Fibroblast of gingiva (primary cell): Measurements from ENCODE around the gene ALX4.

Source experiments
- DNase-seq: peaks from one replicate; pipeline ENCODE4 v3.0.0-alpha.2; 2011; ENCODE audit warnings: low read depth

The ALX4 gene

DNA sequence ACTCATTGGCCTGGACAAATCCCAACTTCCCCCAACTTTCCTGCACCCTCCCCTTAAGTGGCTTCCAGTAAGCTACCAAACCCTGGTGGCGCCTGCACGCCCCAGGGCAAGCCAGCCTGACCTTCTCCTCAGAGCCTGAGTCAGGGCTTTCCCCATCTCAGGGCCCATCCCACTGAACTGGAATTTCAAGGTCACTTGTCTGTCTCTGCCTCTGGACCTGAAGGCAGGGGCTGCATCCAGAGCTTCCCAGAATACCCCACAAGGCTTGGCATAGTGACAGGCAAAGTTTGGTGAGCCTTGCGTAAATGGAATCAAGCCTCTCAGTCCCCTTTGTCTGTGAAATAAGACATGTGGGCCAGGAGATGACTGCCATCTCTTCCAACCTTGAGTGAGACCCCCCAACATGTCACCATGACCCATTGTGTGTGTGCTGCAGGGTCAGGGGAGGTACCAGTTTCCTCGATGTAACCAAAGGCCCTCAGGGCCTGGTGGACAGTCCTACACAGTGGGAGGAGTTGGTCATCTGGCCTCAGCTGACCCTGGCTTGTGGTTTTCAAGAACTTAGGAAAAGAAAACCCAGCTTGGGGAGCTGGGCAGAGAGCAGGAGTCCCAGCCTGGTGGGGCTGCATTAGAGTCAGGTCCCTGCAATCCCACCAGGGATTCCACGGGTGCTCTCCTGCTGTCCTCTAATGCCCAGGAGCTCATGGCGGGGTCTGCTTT lies 8.9 kb downstream of the ALX4 start:
- peak; percentile 78 for DNase-seq

DNA sequence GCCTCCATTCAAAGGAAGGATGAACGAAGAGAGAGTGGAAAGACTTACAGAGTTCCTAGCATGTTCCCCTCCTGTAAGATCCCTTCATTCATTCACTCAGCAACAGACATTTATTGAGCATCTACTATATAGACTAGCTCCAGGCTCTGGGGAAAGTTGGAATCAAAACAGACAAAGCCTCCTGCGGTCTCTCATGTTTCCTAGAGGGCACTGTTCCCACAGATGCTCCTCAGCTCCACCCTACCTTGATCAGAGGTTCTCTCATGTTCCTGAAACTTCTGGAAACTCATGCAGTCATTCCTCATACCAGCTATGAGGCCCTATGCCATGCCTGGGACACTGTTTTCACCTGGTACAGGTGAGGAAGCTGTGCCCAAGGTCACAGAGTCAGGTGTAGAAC lies 11.1 kb downstream of the ALX4 start:
- no peak for DNase-seq

DNA sequence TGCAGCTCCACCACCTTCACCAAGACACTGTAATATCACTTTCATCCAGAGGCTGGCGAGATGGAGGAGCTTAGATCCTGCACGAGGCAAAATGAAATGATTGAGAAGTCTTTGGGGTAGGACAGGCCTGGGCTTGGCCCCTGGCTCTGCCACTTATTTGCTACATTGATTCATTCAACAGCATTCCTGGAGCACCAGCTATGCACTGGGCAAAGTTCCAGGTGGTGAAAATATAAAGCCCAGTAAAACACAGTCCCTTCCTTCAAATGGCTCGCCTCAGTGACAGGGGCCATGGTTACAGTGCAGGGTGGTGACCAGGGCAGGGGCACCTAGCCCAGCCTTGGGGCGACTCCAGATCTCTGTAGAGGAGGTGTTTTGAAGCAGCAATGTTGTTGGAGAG lies 19.7 kb downstream of the ALX4 start:
- no peak for DNase-seq

DNA sequence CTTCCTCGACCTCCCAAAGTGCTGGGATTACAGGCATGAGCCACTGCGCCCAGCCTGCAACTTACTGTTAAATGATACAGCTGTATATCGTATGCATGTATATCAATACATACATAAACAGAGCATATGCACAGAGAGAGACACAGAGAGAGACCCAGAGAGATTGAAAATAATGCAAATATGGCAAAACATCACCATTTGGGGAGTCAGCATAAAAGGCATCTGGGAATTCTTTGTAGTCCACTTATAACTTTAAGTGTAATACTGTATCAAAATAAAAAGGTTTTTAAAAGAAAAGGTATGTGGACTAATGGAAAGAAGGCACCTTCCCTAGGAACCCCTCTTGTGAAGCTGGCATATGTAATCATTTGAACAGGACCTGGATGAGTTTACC lies 21.8 kb downstream of the ALX4 start:
- DNase-seq: no peak

DNA sequence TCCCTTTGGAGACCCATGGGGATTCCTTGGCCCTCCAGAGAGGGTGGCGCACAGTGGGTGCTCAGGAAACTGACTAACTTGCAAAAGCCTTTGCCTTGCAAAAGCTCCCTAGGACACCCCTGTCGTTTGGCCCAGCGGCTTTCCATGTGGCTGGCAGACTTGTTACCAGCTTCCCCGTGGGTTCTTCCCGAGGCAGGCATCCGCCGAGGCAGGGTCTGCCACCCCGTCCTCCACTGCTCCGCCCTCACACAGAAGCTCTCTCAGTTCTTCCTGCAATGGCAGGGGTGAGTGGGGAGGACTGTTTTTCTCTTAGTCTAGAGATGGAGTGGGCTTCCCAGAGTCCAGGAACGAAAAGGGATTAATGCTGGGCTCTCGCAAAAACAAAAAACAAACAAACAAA lies 23.0 kb downstream of the ALX4 start:
- no peak for DNase-seq

DNA sequence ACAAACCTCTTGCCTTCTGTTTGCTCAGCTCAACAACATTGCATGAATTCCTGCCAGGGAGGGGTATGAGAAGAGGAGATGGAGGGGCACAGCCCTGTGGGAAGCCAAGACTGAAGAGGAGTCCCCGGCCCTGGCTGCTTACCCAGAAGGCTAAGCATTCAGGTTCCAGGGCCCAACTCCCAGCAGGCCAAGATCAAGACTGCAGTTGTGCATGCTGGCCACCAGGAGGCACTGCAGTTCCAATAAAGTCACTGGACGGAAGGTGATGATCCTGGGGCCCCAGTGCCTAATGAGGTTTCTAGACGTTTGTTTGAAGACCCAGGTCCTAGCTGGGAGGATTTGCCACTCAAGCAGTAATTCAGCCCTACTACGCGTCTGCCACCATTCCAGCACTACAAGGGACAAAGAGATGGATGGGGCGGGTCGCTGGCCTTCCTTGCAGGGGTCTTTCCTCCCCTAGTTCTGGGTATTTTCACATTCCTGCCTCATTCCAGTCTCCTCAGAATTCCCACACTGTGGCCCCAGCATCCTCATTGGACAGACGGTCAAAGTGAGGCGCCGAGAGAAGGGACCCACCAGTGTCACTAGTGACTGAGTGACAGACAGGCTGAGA lies 23.6 kb downstream of the ALX4 start:
- DNase-seq: peak; percentile 22

DNA sequence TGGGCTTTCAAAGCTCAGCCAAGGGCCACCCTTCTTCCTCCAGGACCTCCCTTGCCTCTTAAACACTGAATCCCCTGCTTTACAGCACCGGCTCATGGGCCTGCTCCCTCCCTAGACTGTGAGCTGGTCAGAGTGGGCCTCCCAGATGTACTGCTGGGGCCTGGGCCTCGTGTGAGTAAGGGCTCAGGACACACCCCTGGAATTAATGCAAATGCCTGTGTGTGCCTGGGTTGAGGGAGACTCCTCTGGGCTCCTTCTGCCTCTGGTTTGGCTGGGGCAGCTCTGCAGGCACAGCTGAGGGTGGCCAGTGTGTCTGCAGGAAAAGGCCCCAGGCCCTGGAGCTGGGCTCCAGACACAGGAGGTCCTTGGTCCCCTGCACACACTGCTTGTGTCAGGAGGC lies 24.2 kb downstream of the ALX4 start:
- no peak for DNase-seq

DNA sequence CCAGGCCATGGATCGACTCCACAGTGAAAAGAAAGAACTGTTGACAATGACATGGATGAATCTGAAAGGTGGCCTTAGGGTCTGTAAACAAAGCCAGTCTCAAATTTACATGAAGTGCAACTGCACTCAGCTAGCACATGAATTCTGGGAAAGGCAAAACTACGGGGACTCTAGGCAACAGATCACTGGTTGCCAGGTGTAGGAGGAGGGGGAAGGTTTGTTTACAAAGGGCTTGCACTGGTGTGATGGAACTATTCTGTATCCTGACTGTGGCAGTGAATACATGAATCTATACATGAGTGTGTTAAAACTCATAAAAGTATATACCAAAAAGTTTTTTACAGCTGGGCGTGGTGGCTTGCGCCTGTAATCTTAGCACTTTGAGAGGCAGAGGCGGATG lies 27.3 kb downstream of the ALX4 start:
- DNase-seq: no peak

DNA sequence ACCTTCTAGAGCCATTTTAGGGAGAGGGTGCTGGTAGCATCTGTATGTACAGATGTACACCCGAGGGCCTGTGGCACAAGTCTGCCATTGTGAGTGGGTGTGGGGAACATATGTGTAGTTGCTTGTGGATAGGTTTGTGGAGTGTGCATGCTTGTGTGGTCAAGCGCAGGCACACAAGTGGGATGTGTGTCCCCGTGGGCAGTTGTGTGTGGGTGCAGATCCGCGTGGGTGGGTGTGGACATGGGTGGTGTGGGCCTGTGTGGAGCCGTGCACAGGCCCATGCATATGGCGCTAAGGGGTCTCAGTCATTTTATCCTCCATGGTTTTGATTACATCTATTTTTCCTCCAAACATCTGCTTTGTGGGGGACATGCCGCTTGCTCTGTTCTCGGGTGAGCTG lies 28.8 kb downstream of the ALX4 start:
- no peak for DNase-seq

DNA sequence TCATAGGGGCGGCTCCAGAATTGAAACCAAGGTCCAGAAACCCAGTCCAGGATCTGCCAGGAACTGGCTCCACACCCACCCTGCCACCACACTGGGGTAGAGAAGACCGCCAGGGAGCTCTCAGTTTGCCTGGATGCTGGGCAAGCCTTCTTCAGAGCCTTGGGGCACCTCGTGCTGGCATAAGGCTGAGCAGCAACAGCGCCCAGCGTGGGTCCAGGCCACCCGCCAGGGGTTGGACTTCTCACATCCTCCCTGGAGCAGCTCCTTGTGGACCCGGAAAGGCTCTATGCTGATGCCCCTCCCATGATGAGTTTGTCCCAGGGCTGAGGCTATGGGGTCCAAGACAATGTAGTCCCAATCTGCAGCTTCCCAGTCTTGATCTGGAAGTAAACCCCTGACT lies 29.7 kb downstream of the ALX4 start:
- no peak for DNase-seq

DNA sequence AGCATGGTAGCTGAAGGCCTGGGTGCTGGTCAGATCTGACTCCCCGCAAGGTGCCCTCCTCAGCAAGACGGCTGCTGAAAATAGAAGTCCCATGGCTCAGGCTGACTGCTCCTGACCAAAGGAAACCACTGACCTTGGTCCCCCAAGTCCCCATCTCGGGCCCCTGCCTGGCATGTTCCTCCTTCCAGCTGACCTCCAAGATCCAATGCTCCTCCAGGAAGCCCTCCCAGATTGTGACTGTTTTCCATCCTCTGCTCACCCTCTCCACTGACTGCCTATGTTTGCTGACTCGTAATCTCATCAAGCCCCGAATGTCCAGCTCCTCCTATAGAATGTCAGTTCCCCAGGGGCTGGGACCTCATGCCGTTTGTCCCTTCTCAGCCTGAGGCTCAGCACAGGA lies 30.5 kb downstream of the ALX4 start:
- DNase-seq: no peak

DNA sequence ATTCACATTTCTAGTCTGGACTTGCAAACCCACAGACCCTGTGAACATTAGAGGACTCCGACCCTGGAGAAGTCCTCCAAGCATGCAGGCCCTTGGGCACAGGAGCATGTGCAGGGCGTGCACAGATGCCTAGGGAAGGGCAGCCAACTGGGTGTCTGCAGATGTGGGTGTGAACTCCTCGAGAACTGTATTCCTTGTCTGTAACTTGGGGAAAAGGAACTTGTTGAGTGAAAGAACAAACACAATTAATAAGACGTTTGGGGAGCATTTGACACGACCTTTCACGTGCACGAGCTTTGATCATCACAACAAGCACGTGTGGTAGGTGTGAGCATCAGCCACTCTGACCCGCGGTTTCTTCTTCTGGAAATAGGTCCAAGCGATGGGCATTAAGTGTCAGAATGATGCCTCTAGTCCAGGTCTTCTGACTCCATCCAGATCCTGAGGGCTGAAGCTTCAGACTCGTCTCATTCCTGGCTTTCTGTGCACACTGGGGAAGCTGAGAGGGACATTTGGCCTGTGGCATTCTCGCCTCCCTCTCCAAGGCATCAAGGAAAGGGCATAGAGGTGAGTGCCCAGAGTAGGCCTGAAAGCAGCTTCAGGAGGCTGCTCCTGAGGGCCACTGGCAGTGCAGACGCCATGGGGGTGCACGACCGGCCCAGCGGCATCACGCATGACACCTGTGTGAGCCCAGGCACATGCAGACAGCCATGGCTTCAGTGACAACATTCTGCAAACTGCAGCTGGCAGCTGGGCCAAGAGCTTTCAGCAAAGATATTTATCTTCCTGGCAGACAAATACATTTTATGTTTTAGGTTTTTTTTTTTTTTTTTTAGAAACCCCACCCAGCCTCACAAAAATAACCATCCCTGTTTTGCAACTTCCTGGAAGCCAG lies 32.5 kb downstream of the ALX4 start:
- DNase-seq: no peak

DNA sequence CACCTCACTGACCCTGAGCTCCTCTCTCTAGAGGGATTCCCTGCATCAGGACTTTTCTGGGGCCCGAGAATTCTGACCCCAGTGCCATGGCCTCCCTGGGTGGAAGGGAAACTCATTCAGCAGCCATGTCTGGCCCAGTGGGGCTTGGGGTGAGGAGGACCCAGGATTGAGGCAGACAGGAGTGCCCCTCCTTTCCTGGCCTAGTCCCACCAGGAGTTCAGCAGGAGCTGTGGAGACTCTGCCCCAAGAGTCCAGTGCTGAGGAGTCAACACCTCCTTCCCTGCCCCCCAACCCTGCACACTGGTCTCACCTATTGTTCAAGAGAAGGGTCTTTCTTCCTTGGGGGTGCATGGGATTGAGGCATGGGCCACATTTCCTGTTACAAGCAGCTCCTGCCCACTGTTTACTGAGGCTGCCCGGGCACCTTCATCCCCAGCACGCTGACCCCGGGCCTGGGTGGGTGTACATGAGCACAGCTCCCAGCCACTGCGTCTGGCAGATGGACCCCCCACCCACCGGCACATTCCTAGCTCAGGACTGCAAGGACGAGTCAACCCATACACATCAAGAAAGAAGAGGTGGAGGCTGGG lies 33.9 kb downstream of the ALX4 start:
- no peak for DNase-seq

DNA sequence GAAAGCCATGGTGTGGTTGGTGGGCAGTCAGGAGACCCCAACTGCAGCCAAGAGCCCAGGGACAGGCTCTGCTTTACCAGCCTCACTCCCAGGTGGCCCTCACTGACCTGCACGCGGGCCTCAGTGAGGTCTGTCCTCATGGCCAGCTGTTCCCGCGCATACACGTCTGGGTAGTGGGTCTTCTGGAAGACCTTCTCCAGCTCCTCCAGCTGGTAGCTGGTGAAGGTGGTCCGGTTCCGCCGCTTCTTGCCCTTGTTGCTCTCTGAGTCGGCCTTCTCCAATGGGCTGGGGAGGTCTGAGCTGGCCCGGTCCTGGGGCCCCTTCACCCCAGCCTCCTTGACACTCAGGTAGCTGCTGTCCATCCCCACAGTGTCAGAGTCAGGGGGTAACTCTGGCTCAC lies 34.7 kb downstream of the ALX4 start:
- no peak for DNase-seq

DNA sequence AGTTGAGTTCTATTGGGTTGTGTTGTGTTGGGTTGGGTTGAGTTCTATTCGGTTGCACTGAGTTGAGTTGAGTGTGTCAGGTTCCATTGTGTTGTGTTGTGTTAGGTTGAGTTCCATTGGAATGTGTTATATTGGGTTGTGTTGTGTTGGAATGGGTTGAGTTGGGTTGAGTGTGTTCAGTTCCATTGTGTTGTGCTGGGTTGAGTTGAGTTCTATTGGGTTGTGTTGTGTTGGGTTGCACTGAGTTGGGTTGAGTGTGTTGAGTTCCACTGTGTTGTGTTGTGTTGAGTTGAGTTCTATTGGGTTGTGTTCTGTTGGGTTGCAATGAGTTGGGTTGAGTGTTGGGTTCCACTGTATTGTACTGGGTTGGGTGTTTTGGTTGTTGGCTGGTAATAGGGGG lies 35.5 kb downstream of the ALX4 start:
- DNase-seq: no peak

DNA sequence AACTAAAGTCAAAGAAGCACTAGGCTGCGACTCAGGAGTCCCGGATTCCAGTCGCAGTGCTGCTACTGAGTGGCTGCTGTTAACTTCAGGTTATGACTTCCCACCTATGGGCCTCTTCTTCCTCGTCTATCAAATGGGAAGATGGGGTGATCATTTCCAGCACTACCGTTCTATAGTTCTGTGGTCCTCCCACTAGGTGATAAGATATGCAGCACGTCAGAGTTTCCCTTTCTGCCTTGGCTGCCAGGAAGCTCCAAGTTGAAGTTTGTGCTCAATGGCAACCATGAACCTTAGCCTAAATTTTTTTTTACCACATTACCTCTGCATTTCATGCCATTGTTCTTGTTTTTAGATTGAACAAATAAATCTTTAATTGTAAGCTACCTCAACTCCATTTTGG lies 38.7 kb downstream of the ALX4 start:
- no peak for DNase-seq

DNA sequence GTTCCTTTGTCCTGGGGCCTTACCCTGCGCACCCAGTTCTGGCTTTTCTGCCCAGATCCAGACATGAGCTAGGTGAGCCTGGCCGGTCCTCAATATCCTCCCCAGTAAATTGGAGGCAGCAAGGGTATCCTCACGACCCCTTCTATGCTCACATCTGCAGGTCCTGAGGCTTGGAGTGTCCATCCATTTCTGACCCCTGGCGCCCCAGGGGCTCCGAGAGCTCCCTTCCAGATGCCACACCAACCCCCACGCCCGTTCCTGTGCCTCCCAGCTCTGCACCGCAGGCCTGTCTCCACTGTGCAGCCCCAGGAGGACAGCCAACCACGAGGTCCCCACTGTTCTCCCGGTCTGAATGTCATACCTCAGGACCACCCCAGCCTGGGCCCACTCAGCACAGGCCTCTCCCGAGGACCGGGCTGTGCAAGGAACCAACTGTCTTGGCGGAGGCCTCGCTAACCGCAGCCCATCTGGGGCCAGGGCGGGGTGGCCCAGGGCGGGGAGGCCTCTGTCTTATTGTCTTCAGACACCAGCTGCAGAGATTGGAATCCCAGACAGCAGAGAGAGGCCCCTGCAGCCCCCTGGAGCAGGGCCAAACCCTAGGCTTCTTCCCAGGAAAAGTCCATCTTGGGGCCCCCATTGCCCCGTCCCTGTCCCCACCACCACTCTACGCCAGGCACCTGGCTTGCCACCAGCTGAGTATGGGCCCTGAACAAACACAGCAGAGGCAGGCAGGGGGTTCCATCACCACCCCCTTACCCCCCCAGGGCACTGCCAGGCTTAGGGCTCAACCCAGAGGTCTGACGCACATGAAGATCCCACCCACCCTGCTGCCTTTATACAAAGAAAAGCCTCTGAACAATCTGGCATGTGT lies 39.3 kb downstream of the ALX4 start:
- no peak for DNase-seq

DNA sequence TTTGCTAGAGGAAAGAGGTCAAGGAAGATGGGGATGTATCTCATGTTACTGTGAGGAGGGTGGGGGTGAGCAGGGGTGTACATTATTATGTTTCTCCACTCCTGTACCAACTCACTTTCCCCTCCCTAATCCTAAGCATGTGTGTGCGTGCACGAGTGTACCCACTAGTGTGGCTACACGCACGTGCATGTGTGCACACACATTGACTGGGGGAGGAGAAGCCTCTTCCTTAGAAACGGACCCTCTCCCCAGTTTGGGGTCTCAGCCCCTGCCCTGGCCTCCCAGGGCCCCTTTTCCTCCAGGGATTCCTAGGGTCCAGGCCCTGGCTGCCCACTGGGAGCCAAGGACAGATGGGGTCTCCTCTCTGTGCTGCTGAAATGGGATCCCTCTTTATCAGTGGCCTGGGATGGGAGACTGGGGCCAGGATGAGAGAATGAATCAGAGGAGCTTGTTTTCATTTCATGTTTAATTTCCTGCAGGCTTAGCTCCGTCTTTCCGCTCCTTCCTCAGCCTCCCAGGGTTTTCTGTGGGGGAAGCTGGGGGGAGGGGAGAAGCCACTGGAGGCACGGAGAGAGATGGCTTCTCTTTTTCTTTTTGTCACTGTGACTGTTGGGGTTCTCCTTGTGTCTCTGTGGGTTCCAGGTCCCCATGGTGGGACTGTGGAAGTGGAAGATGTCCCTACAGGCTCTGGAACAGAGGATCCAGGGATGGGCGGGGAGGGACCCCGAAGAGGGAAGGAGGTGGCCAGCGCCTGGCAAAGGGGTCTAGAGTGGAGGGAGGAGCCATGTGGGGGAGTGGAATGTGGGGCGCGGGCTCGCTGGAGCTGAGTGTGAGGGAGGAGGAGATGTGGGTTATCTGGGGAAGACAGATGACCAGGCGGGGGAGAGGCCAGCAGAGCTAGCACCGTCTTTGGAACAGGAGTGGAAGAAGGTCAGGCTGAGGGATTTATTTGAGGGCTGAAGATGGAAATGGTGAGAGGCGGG lies 40.3 kb downstream of the ALX4 start:
- DNase-seq: no peak

DNA sequence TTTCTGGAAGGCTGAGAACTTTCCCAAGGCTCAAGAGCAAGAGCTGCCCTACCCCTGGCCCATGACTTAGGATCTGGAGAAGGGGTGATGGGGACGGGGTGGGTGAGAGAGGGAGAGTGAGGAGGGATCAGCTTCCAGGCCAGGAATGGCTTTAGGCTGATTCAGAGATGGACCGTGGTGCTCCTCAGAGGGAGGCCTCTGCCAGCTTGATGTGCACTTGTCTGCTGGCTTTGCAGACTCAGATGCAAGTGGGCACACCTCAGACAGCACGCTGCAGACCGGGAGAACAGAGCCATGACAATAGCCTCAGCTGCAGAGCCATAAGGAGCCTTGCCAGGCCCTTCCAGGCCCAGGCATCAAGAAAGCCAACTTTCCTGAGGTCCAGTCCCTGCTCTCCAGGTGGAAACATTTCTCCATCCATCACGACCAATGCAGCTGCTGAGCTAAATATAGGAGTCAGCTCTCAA lies 41.3 kb downstream of the ALX4 start:
- DNase-seq: no peak
